NCI-H146 (cell line): ENCODE data around the gene FARP1.

ENCODE experiments used
- DNase-seq: peaks from one replicate; lab custom pipeline; 2025; lab: John Stamatoyannopoulos, UW

The FARP1 gene

DNA sequence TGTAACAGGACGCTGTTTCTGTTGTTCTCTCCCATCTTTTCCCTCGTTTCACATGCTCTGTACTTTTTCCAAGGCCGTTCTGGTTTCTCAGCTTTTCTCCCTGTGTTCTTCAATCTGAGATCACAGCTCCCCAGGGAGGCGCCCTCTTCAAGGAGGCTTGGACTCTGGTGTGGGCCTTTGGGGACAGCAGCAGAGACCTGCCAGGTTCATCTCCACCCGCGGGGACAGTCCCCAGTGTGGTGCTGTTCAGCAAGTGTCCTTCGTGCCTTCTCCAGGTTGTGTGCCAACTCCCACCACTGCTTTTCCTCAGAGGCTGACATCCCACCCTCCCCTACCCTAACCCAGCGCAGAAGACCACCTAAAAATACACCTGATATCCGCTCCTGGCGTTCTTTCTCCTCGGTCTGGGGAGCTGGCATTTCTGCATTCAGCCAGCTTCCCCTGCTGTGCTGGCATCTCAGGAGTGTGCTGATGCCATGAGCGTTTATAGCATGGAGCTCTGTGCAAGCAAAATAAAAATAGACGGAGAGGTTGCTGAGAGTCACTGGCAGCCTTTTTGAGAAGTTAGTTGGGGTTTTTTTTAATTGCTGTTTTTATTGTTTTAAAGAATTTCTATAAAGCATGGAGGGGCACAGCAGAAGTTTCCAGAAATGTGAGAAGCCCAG lies 284.6 kb downstream of the FARP1 start:
- no peak for DNase-seq

DNA sequence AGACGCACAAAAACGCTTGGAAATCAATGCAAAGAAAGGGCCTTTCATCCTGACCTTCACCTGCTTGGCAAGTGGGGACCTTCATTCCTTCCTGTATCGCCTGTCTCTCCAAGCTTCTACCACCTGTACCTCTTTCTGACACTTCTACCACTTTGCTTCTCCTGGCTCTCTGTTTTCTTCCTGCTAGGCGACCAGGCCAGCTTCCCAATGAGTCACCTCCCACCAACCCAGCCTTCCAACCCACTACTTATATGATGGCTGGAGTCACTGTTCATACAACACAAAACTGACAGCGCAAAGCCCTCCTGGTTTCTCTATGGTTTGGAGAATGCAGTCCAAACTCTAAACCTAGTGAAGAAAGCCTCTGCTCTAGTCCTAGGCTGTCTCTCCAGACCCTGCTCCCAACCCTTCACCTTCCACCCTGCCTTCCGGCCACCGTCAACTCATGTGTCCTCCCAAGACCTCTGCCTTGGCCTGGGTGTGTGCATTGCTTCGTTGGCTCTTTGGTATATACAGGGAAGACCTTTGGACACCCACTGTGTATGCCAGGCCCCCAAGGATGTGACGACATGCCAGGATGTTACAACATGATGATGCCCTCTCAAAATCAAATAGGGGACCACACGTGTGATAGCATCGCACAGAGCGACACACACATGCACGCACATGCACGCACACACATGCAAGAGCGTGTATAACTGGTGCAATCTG lies 285.5 kb downstream of the FARP1 start:
- DNase-seq: no peak

DNA sequence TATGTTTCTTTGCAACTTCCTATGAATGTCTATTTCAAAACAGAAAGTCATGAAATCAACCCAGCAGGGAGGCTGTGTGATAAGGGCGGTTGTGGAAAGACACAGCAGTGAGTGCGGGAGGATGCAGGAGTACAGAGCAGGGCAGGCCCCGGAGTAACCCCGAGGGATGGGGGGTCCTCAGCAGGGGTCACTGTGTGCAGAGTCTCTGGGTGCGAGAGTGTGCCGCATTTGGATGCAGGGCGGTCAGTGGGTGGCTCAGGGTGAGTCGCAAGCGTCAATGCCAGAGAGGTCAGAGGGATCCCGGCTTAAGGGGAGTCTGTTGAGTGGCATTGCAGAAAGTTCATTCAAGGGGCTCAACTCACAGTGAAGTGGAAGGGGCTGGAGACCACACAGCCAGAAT lies 286.2 kb downstream of the FARP1 start:
- DNase-seq: no peak

DNA sequence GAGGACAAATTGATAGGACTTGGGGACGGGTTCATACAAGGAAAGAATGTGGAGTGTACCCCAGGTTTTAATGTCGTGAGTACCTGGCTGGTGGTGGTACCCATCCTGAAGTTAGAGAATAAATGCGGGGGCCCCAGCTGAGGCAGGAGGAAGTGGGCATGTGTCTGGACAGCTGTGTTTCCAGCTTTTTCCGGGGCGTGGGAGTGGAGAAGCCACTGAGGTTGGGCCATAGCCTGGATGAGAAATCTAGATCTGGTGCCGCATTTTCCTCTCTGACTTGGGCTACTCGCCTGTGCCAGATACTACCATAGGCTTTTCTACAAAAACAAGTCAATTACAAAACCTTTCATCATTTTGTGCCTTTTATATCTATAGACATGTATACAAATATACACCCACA lies 286.6 kb downstream of the FARP1 start:
- DNase-seq: no peak

DNA sequence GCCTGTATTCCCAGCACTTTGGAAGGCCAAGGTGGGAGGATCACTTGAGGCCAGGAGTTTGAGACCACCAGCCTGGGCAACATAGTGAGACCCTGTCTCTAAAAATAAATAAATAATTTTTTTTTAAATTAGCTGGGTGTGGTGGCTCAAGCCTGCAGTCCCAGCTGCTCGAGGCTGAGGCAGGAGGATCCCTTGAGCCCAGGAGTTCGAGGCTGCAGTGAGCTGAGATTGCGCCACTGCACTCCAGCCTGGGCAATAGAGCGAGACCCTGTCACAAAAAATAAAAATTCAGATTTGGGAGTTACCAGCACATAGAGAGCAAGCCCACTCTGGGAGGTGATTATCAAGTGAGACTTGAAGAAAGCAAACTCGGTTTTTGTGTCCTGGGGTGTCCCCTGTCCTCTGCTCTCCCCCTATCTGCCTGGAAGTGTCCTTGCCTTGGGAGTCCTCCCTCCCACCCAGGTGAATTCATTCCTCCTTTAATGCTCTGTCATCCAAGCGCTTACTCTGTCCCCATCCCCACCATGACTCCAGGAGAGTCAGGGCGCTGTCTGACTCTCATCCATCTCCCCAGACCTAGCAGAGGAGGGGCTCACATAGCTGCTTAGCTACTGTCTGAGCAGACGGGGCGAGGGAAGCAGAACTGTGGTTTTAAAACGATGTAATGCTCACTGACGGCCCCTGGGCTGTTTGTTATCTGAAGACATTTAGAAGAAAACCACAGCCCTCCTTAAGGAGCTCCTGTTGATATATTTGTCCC lies 287.3 kb downstream of the FARP1 start:
- DNase-seq: no peak

DNA sequence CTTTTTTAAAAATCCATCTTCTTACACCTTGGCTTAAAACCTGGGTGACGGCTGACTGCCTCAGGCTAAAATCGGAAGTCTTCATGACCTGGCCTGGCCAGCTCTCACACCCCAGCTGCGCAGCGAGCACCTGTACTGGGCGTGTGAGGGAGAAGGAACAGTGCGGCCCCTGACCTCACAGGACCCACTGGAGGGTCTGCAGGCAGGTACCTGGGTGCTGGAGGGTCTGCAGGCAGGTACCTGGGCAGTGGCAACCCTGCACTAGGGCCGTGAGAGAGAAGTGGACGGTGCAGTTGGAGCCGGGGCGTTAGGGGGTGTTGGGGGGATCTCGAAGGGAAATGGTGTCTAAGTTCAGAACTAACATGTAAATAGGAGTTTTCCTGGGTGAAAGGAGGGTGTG lies 289.7 kb downstream of the FARP1 start:
- DNase-seq: no peak

DNA sequence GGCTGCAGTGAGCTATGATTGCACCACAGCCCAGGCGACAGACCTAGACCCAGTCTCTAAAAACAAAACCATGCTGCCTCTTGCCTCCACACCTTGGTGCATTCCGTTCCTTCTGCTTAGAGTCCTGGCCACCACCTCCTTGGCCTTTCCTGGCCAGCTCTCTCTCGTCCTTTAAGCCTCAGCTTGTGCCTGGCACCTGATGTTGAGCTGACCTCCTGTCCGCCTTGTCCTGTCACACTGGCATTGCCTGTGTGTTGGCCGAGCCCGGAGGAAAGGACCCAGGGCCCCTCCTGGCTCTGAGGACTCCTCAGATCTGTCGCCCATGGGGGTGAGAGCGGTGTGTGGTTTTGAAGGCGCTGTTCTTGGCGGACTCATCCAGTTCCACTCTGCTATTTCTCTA lies 290.8 kb downstream of the FARP1 start:
- no peak for DNase-seq

DNA sequence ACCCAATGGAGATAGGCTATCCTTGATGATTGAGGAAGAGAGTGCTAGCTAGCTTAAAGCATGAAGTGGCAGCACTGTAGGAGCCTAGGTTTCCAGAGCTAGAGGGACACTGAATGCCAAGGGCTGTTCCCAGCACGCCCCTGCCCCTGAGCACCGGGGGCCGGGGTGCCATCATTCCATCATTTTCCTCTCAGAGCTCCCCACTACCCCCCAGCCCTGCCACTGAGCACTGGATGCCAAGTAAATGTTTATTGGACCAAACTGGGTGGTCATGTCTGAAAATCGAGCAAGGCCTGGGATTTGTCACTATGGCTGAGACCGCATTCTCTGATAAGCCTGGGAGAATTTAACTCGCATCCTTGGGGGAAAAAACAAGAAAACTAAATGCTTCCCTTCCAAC lies 291.2 kb downstream of the FARP1 start:
- no peak for DNase-seq

DNA sequence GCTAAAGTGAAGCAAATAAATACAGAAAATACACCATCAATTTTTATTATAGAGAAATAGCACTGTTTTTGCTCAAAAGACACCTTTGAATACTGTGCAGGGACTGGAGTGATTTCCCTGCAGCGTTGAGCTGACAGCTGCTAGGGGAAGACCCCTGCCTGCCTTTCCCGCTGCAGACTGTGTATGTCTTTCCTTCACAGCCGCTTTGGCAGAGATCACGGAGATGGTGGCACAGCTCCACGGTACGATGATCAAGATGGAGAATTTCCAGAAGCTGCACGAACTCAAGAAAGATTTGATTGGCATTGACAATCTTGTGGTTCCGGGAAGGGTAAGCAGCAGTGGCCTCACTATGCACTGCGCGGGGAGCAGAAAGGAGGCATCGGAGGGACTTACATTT lies 292.5 kb downstream of the FARP1 start:
- DNase-seq: no peak

DNA sequence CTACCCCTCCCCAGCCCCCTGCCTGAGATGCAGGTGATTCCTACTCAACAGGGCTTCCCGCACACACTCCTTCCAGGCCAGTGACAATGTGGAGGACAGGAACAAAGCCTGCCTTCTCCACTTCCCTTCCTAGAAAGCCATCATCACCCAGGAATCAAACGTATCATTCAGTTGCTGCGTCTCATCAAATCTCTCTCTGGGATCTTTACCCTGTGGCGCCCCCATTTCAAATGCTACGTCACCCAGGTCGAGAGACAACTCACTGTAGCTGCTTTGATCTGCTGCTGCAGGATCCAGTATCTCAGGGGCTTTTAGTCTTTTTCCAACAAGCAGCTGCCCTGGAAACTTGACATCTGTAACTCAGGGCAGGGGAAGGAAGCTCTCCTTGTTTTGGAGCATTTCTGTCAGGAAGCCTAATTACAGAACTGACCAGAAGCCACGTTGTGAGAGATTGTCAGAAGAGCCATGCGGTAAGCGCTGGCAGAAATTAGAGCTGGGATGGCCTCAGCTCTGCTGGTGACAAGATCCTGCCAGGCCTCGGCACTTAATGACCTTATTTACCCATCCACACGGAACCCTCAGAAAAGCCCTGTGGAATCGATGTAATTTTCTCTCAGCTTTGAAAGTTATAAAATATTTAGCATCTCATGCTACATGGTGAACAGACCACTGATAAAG lies 293.5 kb downstream of the FARP1 start:
- DNase-seq: no peak

DNA sequence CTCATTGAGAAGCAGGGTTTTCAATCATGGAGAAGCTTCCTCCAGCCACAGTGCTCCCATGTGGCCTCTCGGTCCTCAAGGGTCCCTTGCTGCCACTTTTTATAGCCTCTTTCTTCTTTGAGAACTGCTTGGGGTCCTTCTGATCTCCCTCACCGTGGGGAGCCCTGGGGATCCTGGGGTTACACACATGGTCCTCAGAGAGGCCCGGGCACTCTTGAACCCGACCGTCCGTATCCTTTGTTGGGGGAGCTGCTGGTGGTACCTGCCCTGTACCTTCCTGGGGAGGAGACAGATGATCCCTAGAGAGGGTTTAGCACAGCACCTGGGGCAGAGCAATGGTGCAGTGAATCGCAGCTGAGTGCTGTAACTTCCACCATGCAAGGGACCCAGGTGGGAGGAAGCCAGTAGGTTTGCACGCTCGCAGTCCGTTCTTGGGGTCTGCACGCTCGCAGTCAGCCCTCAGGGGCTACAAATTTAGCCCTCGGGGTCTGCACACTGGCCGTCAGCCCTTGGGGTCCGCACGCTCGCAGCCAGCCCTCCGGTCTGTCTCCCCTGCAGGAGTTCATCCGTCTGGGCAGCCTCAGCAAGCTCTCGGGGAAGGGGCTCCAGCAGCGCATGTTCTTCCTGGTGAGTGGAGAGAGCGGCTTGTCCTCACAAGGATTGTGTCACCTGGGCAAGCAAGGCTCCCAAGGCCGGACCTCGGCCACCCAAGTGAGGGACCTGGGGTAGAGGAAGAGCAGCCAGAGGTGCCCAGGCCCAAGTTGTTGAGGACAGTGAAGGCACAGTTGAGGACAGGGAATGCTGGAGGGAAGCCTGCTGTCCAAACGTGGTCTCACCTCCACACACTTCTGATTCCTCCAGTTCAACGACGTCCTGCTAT lies 295.6 kb downstream of the FARP1 start:
- no peak for DNase-seq

DNA sequence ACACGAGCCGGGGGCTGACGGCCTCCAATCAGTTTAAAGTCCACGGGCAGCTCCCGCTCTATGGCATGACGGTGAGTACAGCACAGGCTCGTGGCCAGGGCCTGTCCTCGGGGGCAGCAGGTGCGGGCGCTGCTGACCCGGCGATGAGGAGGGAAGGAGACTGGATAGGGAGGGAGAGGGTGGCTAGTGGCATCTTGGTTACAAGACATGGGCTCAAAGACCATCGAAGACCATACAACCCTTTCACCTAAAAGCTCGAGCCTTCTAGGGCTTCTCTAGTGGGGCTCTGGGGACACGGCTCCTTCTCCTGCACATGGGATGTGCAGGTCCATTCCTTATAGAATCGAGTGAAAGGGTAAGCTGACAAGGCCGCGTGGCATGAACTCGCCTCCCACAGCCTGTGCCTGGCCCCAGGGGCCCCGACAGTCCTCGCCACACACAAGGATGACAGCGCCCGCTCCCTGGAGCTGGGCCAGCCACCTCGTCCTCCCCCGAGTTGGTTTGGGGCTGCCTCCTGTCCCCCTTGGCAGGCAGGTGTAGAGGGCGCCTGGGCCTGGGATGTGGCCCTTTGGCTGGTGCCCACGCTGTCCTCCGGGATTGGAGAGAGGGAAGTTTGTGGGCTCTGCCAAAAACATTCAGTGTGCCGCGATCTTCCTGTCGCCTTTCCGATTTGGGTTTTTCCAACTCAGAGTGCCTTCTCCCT lies 296.4 kb downstream of the FARP1 start:
- no peak for DNase-seq

DNA sequence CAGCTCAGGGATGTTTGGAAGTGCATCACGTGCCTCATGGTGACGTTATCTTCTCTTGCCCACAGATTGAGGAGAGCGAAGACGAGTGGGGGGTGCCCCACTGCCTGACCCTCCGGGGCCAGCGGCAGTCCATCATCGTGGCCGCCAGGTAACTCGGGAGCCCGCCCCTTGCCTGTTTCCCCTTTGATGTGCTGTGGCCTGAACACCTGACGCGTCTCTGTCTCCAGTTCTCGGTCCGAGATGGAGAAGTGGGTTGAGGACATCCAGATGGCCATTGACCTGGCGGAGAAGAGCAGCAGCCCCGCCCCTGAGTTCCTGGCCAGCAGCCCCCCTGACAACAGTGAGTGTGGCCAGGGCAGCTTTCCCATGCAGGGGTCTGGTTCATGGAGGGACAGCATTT lies 297.0 kb downstream of the FARP1 start:
- DNase-seq: no peak

DNA sequence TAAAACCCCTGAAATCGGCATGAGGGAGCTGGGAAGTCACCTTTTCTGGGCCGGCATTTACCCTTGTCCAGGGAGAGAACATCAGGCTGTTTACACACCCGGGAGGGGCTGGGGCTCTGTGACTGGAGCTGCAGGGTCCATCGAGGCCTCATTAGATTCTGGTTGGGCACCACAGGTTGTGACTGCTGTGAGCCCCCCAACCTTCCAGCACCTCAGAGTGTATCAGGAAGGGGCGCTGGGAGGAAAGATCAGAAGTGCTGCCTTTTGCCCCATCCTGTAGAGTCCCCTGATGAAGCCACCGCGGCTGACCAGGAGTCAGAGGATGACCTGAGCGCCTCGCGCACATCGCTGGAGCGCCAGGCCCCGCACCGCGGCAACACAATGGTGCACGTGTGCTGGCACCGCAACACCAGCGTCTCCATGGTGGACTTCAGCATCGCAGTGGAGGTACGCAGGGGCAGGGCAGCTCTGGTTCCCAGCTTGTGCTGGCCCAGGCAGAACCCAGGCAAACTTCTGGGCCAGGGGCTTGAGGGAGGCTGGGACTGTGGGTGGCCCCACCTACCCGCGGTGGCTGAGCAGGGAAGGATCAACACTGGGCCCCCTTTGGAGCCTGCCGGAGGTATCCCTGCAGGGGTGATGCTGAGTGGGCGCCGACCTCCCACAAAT lies 297.6 kb downstream of the FARP1 start:
- no peak for DNase-seq

DNA sequence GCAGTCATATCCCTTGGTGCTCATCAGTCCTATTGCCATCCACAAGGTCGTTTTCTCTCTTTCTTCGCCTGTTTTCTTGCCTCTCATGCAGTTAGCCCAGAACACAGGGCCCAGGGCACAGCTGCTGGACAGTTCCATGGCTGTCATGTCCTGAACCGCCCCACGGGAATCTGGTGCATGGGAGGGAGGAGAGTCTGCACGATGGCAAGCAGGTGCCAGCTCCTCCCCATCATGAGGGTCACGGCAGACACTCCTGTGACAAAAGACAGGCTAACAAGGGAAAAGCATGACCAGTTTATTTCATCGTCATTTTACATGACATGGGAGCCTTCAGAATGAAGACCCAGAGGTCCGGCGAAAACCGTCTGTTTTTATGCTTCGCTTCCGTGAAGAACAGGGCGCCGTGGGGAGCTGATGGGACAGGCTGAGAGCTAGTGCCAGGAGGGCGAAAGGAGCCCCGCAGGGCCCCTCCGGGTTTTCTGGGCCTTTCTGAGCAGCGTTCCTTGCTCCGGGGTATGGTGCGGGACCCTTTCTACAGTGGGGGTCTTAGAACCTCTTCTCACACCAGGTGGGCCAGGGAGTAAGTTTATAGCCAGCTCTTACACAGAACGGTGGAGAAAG lies 298.3 kb downstream of the FARP1 start:
- DNase-seq: no peak

DNA sequence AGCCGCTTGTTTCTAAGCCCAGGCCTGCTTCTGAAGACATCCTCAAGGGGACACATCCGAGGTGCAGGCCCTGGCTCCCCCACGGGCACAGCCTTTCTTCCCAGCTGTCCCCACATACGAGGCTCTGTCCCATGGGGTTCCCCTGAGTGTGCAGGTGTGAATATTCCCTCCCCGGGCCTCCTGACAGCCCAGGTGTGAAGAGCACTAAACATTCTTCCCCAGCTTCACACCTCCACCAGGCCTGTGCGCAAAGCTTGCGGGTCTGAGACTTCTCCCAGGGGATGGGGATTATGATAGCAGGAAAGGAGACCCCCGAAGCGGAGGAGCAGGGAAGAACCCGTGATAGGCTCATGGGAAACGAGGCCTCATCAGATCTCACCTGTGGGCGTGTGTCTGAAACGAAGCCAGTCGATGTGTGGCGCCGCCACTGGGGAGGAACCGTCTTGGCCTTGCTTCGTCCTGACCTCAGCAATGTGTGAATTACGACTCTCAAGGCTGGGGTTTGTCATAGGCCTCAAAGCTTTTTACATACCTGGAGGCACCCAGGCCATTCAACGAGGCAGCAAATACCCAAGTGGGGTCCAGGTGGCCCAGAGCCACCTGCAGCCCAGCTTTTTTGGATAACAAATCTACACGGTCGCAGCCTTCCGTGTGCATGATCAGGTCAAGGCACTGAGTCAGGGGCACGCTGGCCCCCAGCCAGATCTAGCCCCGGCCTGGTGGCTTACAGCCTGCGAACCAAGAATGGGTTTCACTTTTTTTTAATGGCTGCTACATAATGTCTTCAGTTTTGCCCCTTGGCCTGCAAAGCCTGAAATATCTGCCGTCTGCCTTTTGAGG lies 299.7 kb downstream of the FARP1 start:
- no peak for DNase-seq

DNA sequence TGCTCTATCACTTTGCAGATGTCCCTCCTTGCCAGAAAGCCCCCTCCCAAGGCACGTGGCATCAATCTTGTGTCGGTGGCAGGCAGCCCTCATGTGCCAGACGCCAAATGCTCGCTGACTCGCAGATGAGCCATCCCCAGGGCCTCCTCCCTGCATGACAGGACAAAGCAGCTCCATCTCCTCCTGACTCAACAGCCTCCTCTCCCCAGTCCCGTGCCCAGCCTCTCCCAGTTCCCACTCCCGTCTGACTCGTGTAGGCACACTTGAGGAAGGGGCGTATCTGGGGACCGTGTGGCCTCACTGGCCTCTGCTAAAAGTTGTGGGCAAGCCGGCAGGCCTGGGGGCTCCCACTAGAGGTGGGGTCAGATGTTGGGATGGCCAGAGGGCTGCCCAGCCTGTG lies 300.4 kb downstream of the FARP1 start:
- no peak for DNase-seq

DNA sequence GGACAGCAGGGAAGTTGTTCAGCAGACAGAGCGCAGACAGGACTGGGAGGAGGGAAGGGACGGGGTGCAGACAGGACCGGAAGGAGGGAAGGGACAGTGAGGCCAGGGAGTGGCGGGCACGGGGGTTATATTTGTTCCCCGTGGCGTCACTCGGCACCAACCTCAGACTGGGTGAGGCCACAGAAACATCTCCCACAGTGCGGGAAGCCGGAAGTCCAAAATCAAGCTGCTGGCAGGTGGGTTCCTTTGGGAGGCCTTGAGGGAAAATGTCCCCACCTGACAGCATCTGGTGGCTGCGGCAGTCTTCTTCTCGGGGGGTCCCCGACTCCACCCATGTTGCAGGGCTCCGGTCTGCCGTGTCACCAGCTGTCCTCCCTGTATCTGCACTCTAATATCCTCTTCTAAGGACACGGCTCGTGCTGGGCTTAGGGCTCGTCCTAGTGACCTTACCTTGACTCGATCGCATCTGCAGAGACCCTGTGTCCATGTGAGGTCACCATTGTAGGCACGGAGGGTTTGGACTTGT lies 301.0 kb downstream of the FARP1 start:
- no peak for DNase-seq

DNA sequence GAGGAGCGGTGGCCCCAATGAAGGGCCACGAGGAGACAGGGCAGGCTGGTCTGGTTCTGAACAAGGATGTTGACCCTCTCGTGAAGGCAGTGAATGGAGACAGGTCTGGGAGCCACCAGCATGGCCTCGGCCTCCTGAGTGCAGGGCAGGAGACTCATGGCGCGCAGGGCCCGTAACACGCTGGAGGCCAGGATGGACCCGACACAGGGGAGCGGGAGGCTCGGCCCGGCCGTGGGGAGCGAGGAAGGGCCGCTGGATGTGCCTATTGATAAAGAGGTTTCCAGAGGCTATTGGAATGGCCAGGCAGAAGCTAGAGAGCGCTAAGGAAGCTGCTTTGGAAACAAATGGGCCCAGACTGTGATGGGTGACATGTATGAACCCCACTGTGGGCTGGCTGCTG lies 301.5 kb downstream of the FARP1 start:
- no peak for DNase-seq
